GM18519 (cell line): Measurements from ENCODE around the gene PRAMEF20.

Experiments
- ATAC-seq: cut with Tn5 transposase; IDR thresholded peaks from one replicate; pipeline ENCODE4 v1.9.1; 2021; ENCODE audit warnings: mild to moderate bottlenecking, moderate library complexity; ENCODE audit not compliant: unreplicated experiment, low FRiP score

Gene PRAMEF20

GRCh38 chr1:13461977-13462376, 51.7 kb downstream of the PRAMEF20 start:
- no peak for ATAC-seq

- no peak for ATAC-seq
Observed at GRCh38 chr1:13462682-13463081, 52.4 kb downstream of the PRAMEF20 start.

GRCh38 chr1:13465515-13465914, 55.3 kb downstream of the PRAMEF20 start:
- ATAC-seq = no peak

DNA sequence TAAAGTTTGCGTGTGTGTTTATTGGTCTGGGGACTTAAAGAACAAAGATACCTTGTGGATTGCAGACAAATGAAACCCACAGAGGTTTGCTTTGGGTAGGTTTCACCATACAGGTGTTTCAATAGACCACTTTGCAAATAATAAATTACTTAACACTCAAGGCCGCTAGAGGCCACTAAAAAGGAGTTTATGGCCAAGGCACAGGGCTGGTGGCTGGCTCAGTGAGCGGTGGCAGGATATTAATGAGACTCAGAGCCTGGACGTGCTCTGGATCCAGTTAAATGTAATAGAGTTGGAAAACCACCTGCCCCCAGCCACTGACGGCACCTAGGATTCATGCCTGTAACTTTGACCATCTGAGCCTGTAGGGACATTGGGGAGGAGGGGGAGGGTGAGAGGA, 59.1 kb downstream of the PRAMEF20 start:
- no peak for ATAC-seq
